ENCODE results near the gene TMEM256.

TMEM256 gene

DNA sequence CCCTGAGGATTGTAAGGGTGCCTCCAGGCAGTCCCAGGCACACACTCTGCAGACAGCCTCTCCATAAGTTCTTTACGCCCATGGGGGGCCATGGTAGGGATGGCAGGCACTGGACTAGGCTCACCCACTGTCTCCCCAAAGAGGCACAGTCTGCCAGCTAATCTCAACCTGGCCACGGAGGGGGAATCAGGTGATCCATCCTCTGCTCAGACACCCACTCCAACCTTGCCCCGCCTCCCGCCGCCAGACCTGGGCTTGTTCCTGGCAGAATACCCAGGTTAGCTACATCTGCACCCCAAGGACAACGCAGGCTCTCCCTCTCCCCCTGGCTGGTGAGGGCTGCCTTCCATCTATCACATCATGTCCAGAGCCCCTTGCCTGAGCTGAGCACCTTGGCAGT, 5.0 kb upstream of the TMEM256 start:
- TF ChIP-seq, protein P1, sequence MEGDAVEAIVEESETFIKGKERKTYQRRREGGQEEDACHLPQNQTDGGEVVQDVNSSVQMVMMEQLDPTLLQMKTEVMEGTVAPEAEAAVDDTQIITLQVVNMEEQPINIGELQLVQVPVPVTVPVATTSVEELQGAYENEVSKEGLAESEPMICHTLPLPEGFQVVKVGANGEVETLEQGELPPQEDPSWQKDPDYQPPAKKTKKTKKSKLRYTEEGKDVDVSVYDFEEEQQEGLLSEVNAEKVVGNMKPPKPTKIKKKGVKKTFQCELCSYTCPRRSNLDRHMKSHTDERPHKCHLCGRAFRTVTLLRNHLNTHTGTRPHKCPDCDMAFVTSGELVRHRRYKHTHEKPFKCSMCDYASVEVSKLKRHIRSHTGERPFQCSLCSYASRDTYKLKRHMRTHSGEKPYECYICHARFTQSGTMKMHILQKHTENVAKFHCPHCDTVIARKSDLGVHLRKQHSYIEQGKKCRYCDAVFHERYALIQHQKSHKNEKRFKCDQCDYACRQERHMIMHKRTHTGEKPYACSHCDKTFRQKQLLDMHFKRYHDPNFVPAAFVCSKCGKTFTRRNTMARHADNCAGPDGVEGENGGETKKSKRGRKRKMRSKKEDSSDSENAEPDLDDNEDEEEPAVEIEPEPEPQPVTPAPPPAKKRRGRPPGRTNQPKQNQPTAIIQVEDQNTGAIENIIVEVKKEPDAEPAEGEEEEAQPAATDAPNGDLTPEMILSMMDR (IDR thresholded peaks at IDR 0.05; ENCODE audit: extremely low read depth, insufficient read depth, missing control alignments), result no peak
- in situ Hi-C loops (cut with MboI; ENCODE audit: low pct_unique_long_range_greater_than_20kb, low sequenced_read_pairs, unreplicated experiment), result no loop called here
- DNase-seq (ENCODE audit: low spot score), result no peak

DNA sequence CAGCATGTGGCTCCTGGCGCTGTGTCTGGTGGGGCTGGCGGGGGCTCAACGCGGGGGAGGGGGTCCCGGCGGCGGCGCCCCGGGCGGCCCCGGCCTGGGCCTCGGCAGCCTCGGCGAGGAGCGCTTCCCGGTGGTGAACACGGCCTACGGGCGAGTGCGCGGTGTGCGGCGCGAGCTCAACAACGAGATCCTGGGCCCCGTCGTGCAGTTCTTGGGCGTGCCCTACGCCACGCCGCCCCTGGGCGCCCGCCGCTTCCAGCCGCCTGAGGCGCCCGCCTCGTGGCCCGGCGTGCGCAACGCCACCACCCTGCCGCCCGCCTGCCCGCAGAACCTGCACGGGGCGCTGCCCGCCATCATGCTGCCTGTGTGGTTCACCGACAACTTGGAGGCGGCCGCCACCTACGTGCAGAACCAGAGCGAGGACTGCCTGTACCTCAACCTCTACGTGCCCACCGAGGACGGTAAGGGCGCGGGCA, 4.4 kb upstream of the TMEM256 start:
- DNase-seq (ENCODE audit: low spot score), result no peak
- TF ChIP-seq, protein P1 (IDR thresholded peaks at IDR 0.05; ENCODE audit: extremely low read depth, insufficient read depth, missing control alignments), result no peak
- in situ Hi-C loops (cut with MboI; ENCODE audit: low pct_unique_long_range_greater_than_20kb, low sequenced_read_pairs, unreplicated experiment), result no loop called here

DNA sequence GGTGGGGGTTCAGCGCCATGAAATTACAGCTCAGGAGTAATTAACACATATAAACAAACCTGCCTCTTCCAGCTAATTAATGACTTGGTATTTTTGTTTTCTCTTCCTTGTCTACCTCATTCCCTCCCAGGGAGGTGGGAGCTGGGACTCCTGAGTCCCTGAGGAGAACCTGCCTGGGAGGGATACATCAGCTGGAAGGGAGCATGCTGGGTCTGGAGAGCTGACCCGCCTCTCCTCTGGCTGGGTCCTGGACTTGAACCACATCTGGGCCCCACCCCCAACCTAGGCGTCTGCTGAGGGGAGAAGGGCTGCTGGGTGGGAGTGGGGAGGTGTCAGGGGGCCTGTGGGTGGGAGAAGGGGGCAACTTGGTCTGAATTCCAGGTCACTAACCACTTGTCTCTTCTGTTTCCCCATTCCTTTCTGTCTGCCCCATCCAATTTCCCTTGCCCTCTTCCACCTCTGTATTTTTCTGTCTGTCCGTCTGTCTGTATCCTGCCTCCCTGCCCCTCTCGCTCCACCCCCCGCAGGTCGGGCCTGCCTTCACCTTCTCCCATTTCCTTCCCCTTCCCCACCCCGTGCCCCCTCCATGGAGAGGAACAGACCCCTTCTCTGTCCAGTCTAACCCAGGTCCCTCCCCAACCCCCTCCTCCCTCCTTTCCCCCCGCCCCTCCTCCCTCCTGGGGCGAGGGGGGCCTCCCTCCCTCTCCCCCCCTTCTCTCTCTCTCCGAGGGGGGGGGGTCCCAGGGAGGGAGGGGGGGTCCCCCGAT, 3.8 kb upstream of the TMEM256 start, which contains the start of gene NLGN2:
Gene NLGN2 (plus strand): TSS at position 361 of the 767 bp plus-strand sequence. CDS start 411 bp downstream, outside the sequence.
- in situ Hi-C loops (cut with MboI; ENCODE audit: low pct_unique_long_range_greater_than_20kb, low sequenced_read_pairs, unreplicated experiment), result no loop called here
- TF ChIP-seq, protein P1 (IDR thresholded peaks at IDR 0.05; ENCODE audit: extremely low read depth, insufficient read depth, missing control alignments), result no peak
- no peak for DNase-seq (ENCODE audit: low spot score)

DNA sequence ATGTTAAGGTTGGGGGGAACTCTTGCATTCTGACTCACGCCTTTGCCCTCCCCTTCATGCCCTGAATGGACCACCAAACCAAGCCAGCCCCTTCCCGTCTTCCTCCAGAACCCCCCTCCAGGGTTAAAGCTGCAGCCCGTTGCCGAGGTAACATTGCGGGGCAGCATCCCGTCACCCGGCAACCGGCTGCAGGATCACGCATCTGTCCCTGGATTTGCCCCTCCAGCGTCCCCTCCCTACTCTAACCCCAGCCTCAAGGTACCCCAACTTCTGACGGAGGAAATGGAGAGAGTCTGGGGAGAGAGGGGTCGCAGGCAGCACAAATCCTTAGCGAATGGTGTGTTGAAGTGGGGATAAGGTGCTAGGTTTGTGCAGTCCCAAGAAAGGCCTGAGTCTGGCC, 3.2 kb upstream of the TMEM256 start:
- DNase-seq (ENCODE audit: low spot score), result no peak
- in situ Hi-C loops (cut with MboI; ENCODE audit: low pct_unique_long_range_greater_than_20kb, low sequenced_read_pairs, unreplicated experiment), result no loop called here
- TF ChIP-seq, protein P1 (IDR thresholded peaks at IDR 0.05; ENCODE audit: extremely low read depth, insufficient read depth, missing control alignments), result no peak

DNA sequence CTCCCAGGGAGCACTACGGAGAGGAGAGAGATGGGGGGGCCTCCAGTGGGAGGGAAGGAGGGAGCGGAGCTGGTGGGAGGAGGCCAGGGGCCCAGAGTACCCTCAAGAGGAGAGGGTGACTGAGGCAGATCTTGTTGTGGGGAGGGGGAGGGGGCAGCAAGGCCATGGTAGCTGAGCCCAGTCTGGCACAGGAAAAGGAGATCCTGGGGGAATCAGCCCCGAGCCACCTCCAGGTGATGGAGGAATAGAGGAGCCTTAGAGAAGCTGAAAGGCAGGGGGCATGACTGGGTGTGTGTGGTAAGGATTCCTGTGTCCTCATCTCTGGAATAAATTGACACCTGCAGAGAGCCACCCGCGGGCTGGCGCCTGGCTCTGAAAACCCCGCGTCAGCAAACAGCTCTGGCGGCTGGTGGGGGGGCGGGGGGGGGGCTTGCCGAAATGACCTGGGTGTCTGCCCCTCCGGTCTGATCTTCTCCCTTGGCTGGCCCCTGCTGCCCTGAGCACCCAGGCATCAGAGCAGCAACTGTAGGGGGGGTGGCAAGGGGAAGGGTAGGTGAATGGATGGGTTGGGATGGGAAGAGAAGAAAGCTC, 2.4 kb upstream of the TMEM256 start:
- TF ChIP-seq, protein P1 (IDR thresholded peaks at IDR 0.05; ENCODE audit: extremely low read depth, insufficient read depth, missing control alignments), result no peak
- in situ Hi-C loops (cut with MboI; ENCODE audit: low pct_unique_long_range_greater_than_20kb, low sequenced_read_pairs, unreplicated experiment), result no loop called here
- DNase-seq (ENCODE audit: low spot score), result no peak

DNA sequence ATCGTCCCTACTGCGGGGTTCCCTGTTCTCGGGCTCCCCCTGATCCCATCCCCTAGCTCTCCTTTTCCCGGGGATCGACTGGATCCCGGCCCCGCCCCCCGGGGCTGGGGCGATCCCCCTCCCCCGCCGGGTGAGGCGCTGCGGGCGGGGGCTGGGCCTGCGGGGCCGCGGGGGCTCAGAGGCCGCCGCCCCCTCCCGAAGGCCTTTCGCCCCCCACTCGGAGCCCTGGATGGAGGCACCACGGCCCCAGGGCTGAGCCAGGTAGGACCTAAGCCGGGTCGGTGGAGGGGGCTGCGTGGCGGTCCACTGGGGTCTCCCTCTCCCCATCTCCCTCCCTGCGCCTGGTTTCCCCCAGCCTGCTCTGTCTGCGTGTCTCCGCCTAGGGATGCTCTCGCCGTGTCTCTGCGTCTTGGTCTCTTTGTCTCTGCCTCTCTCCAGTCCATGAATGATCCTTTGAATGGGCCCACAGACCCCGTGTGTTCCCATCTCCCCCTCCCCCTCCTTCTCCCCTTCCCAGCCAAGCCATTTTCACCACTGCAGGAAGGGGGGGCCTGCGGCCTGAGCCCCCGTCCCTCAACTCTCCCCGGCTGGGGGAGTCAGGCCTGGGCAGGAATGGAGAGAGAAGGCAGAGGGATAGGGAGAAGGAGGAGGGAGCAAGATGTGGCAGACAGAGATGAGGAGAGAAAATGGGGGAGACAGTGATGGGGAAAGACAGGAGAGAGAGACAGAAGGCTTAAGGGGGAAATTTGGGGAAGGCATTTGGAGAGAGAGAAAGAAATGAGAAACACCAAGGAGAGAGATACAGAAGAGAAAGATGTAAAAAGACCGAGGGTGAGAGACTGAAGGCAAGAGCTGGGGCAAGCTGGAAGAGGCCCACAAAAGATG, 1.7 kb upstream of the TMEM256 start:
- no peak for DNase-seq (ENCODE audit: low spot score)
- TF ChIP-seq, protein P1 (IDR thresholded peaks at IDR 0.05; ENCODE audit: extremely low read depth, insufficient read depth, missing control alignments), result no peak
- in situ Hi-C loops (cut with MboI; ENCODE audit: low pct_unique_long_range_greater_than_20kb, low sequenced_read_pairs, unreplicated experiment), result no loop called here
